Testis (tissue), 2 donors: ENCODE results near the gene PEMT.

ENCODE experiments used
- POLR2A ChIP-seq: fragments of 450-650 bp; IDR thresholded peaks from one replicate; pipeline ENCODE4 v1.6.1; 2017; ENCODE audit warnings: antibody characterized with exemption, mild to moderate bottlenecking, moderate library complexity
- TF ChIP-seq, protein P1 (sequence below), 3 experiments: fragments of 450-650 bp in 2 of 3; fragments of 200-600 bp in 1 of 3; sonication (generic) in 1 of 3; IDR thresholded peaks; one replicate each; pipeline ENCODE4 v1.5.1; 2016 to 2019; ENCODE audit warnings: antibody characterized with exemption in 3 of 3, mild to moderate bottlenecking in 2 of 3, moderate library complexity in 1 of 3

DNA sequence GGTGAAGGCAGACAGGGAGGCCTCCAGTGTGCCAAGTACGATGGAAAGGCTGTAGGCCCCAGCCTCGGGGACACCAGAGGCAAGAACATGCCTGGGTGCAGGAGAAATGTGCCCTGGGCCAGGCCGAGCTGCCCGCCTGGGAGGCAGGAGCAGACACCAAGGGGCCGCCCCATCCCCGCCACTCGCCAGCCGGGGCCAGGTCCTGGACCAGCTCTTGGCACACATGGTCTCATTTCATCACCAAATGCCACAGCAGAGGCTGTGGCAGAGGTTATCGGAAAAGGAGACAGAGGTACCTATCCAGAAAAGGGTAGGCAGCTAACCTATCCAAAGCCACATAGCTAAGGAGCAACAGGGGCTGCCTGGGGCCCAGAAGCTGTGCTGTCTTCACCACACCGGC, 31.3 kb downstream of the PEMT start:
- TF ChIP-seq, protein P1, sequence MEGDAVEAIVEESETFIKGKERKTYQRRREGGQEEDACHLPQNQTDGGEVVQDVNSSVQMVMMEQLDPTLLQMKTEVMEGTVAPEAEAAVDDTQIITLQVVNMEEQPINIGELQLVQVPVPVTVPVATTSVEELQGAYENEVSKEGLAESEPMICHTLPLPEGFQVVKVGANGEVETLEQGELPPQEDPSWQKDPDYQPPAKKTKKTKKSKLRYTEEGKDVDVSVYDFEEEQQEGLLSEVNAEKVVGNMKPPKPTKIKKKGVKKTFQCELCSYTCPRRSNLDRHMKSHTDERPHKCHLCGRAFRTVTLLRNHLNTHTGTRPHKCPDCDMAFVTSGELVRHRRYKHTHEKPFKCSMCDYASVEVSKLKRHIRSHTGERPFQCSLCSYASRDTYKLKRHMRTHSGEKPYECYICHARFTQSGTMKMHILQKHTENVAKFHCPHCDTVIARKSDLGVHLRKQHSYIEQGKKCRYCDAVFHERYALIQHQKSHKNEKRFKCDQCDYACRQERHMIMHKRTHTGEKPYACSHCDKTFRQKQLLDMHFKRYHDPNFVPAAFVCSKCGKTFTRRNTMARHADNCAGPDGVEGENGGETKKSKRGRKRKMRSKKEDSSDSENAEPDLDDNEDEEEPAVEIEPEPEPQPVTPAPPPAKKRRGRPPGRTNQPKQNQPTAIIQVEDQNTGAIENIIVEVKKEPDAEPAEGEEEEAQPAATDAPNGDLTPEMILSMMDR (IDR thresholded peaks at IDR 0.05): no peak
- TF ChIP-seq POLR2A: no peak
